HG03097 (cell line): ENCODE measurements around the gene PGBD5.

Source experiments
- ATAC-seq: cut with Tn5 transposase; IDR thresholded peaks from one replicate; pipeline ENCODE4 v1.9.1; 2021; ENCODE audit not compliant: unreplicated experiment, low FRiP score

Gene PGBD5

DNA sequence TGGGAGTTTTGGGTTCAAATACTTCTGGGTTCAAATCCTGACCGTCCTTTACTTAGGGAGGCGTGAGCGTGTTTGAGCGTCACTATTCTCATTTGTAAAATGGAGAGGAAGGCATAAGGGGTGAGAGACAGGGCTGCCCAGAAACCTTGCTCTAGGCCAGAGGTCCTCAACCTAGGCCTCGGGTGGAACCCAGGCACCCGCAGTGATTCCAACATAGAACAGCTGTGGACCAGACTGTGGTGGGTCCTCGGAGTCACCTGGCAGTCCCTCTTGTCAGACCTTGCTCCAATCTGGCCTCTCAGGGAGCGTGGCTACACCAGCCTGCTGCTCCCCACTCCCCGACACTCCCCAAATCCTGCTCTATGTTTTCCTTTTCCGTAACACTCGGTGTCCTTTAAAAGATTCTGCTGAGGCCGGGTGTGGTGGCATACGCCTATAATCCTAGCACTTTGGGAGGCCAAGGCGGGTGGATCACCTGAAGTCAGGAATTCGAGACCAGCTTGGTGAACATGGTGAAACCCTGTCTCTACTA is 116.4 kb downstream of the PGBD5 start:
- no peak for ATAC-seq

DNA sequence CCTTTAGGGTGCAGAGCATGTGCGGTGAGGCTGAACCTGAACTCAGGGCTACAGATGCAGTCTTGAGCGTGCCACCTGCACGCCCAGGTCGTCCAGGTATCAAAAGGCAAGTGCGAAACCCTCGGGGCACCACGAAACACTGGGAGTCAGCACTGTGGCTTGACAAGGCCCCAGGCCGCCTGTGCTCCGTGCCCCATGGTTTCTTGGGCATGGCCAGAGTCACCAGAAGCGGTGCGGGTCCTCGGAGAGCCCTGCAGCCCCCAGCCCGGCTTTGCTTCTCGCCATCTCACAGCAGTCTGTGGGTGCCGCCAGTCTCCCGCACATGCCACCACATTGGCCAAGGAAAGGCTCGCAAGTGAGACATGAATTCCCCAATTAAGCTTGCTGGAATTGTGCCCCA is 117.3 kb downstream of the PGBD5 start:
- no peak for ATAC-seq

DNA sequence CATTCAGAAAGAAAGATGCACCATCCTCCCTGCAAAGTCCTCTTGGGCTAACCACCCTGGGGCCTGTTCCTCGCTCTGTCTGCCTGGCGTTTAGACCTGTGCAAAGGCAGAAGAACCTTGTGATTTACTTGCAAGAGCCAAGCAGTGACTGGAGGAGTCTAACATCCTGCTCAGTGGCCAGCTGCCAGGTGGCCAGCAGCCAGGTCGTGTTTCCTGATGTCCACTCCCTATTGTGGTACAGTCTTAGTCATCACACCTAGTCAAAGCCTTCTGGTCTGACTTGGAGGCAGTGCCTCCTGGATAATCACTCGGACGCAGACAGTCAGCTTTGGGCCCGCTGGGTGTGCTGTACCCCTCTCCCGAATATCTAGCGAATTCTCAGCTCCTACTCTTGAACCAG is 118.1 kb downstream of the PGBD5 start:
- ATAC-seq, result no peak

GRCh38 chr1:230307213-230307612 is 118.9 kb downstream of the PGBD5 start:
- no peak for ATAC-seq

DNA sequence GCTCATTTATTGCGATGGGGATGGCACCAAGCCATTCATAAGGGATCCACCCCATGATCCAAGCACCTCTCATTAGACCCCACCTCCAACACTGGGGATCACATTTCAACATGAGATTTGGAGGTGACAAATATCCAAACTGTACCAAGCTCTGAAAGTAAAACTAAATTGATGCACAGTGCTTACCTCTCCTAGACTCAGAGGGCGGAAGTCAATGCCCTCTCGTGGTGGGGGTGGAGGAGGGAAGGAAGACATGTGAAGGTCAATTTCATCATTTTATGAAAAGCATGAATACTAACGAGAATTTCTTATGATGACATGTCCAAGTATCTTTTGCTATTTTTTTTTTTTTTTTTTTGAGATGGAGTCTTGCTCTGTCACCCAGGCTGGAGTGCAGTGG is 120.0 kb downstream of the PGBD5 start:
- peak; percentile 45 for ATAC-seq

DNA sequence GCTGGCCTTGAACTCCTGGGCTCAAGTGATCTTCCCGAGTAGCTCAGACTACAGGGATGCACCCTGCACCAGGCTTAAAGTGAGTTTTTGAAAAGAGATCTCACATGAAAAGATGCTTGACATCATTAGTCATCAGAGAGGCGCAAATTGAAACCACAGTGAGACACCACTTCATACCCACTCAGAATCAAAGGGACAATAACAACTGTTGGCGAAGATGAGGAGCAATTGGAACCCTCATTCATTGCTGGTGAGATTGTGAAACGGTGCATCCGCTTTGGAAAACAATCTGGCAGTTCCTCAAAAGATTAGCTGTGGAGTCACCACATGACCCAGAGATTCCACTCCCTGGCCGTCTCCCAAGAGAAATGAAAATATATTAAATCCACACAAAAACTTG is 122.3 kb downstream of the PGBD5 start:
- ATAC-seq, result no peak

GRCh38 chr1:230303069-230303468 is 123.1 kb downstream of the PGBD5 start:
- ATAC-seq, result no peak

DNA sequence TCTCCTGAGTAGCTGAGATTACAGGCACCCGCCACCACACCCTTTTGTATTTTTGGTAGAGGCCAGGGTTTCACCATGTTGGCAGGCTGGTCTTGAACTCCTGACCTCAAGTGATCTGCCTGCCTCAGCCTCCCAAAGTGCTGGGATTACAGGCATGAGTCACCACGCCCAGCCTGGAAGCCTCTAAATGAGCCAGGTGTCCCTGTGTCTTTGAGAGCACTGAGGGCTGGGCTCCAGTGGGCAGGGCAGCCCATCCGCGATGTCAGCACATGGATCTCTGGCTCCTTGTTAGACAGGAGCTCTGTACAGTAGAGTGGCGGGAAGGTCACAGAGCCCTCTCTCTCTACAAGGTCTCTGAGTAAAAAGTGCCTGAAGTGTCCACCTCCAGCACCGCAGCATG is 124.3 kb downstream of the PGBD5 start:
- ATAC-seq, result no peak

GRCh38 chr1:230301322-230301721 is 124.8 kb downstream of the PGBD5 start:
- ATAC-seq, result no peak

DNA sequence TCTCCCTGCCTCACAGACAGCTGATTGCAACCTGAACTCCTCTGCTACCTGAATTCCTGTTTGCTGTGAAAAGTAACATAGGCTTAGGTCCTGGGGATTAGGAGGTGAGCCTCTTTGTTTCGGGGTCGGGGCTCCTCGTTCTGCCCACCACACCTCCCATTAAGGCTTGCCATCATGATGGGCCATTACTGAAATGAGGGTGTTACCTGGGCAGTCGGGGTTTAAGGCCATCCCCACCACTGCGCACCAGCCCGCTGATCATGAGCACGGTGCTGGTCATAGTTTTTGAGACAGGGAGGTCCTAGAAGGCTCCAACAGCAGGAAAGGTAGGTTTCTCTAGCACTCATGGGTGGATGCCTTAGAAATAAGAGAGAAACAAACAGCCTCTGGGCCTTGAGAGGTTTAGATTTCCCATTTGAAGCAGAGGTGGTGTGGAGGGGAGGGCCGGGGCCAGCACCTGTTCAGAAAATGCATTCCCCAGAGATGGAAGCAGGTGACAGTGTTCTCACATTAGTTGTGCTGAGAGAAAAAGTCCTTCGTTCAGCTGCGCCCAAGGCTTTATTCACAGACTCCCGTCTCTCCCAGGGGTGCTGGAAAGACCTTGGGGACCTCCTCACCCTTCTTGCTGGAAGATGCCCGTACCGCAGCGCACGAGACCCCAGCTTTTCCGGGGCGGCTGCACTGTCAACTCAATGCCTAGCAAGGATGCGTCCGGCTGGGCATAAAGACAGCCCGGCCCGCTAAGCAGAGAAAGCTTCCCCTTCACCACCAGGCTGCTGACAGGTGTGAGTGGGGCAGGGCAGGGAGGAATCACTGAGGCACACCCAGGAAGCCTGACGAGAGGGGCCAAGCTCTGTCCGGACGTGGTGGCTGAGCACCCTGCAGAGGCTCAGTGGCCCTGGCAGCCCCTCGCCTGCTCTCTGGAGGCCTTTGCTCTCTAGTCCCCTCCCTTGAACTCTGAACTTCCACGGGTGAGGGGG is 125.5 kb downstream of the PGBD5 start:
- no peak for ATAC-seq

DNA sequence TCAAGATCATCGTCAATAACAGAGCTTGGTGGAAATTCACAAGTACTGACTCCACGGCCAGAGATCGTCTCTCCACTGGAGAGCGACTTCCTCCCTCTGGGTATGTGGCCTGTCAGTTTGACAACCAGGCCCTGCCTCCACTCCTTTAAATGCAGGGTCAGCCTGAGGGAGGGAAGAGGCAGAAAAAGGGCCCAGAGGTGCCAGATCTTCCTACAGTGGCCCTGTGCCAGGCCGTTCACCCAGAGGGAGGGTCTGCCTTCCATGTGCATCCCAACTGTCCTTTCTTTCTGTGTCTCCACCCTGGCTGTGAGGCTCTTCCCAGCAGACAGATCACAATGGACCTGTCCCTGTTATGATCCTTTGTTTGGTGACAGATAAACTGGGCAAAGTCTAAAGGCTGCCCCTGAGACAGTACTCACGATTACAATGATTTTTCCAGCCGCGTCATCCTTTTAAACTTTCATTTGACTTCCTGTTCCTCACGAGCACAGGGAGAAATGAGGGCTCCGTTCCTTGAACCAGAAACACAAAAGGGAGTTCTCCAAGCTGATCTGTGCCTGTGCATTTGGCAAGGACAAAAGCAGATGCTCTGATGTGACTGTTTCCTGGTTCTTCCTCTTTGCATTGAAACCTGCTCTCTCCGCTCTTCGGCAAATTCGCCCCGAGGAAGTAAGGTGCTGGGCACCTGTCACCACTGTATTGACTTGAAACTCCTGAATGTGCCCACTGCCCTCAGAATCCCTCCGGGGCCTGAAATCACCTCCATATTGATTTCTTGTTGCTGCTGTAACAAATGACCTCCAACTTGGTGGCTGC is 126.7 kb downstream of the PGBD5 start:
- ATAC-seq, result no peak

- ATAC-seq, result no peak
Observed at GRCh38 chr1:230295367-230295766, 130.8 kb downstream of the PGBD5 start.

- ATAC-seq, result no peak
Observed at GRCh38 chr1:230293390-230293700, 132.8 kb downstream of the PGBD5 start.

- ATAC-seq, result no peak
Observed at GRCh38 chr1:230292689-230293389, 133.3 kb downstream of the PGBD5 start.

DNA sequence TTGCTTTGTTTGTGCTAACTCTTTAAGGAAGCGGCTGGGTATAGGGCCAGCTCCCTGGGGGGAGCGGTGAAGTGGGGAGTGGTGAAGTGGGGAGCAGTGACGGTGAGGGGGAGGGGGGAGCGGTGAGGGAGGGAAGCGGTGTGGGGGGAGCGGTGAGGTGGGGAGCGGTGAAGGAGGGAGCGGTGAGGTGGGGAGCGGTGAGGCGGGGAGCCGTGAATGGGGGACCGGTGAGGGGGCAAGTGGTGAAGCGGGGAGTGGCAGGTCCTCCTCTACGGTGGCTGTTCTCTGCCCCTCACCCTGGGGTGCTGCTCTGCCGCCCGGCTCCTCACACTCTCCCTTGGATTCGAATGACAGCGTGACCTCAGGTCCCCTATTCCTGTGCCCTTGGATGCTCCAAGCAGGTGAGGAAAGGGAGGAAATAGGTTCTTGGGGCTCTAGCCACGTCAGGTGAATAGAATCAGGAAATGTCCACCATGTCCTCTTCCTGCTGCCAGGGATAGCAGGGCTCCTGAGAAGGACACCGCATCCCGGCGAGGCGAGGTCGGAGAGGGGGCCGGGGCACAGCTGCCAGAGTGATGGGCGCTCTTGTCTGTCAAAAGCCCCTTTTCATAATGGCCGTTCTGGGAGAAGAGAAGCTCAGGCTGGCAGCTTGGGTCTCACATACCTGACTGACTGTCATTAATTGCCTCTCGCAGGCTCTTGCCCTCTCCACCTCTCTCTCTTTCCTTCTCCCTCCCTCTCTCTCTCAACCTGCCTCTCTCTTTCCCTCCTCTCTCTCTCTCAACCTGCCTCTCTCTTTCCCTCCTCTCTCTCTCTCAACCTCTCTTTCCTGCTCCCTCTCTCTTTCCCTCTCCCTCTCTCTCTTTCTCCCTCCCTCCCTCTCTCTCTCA is 134.2 kb downstream of the PGBD5 start:
- no peak for ATAC-seq

DNA sequence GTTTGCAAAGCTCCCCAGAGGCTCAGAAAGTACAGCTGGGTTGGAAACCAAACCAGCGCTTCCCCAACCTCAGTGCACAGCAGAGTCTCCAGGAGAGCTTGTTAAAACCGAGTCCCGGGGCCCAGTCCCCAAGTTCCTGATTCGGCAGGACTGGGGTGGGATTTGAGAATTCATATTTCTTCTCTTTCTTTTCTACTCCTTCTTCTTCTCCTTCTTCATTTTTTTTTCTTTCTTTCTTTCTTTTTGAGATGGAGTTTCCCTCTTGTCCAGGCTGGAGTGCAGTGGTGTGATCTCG is 136.8 kb downstream of the PGBD5 start:
- no peak for ATAC-seq

- no peak for ATAC-seq
Observed at GRCh38 chr1:230288641-230289349, 137.3 kb downstream of the PGBD5 start.

- ATAC-seq, result no peak
Observed at GRCh38 chr1:230287674-230288315, 138.3 kb downstream of the PGBD5 start.

- no peak for ATAC-seq
Observed at GRCh38 chr1:230286890-230287269, 139.3 kb downstream of the PGBD5 start.
